Motor neuron (in vitro differentiated cells): Measurements from ENCODE around the gene MACROH2A1. TPM values are rescaled to one million over a fixed set of nuclear protein-coding genes. Genes with fewer than 3 reads are reported as not detected.

ENCODE experiments used
- ATAC-seq, 8 experiments: fragments of 200-7000 bp; cut with Tn5 transposase; replicated peaks in 6 of 8; 2 replicates each; pipeline ENCODE4 v1.8.0; 2021; ENCODE audit warnings: mild to moderate bottlenecking in 8 of 8, moderate library complexity in 8 of 8
- H3K27ac ChIP-seq, 2 donors: fragments of 250-450 bp; sonication (Bioruptor Pico); 2 replicates each; pipeline ENCODE4 v1.9.0; 2021; ENCODE audit warnings: antibody characterized with exemption in 2 of 2, mild to moderate bottlenecking in 2 of 2, moderate library complexity in 1 of 2
- H3K4me1 ChIP-seq, 2 donors: fragments of 250-450 bp; sonication (Bioruptor Pico); replicated peaks in 1 of 2; 2 replicates each; pipeline ENCODE4 v1.6.1; 2021; ENCODE audit warnings: antibody characterized with exemption in 2 of 2, mild to moderate bottlenecking in 2 of 2, moderate library complexity in 1 of 2
- H3K4me3 ChIP-seq, 5 donors: fragments of 250-450 bp; sonication (Bioruptor Pico); 2 replicates each; pipeline ENCODE4 v1.9.0; 2021; ENCODE audit warnings: antibody characterized with exemption in 5 of 5, mild to moderate bottlenecking in 5 of 5, moderate library complexity in 4 of 5
- WGBS, 10 experiments: fragments of 450-650 bp; shearing (Covaris generic); methylation state at CpG; one replicate each; pipeline ENCODE4 v1.0.0; 2022; 5-methylcytosine and 5-hydroxymethylcytosine counted together
- in situ Hi-C, 9 experiments: fragments of 400-800 bp; cut with MboI; loops; one replicate each; pipeline ENCODE4 v1.15.0; 2021; ENCODE audit warnings: low sequenced_read_pairs in 9 of 9, low pct_unique_long_range_greater_than_20kb in 2 of 9; ENCODE audit not compliant: unreplicated experiment in 9 of 9
- total RNA-seq, 8 experiments: library from RNA; unstranded; fragments of 300-600 nt; gene quantifications; 2 replicates each; pipeline versions ENCODE4 v1.2.3 to v1.2.4, GENCODE V29; 2022

Gene MACROH2A1
- total RNA-seq, result 100 to 1,000 TPM in 7 of 8 experiments, 10 to 100 TPM in 1; 69.6 to 273 (median 126) TPM

DNA sequence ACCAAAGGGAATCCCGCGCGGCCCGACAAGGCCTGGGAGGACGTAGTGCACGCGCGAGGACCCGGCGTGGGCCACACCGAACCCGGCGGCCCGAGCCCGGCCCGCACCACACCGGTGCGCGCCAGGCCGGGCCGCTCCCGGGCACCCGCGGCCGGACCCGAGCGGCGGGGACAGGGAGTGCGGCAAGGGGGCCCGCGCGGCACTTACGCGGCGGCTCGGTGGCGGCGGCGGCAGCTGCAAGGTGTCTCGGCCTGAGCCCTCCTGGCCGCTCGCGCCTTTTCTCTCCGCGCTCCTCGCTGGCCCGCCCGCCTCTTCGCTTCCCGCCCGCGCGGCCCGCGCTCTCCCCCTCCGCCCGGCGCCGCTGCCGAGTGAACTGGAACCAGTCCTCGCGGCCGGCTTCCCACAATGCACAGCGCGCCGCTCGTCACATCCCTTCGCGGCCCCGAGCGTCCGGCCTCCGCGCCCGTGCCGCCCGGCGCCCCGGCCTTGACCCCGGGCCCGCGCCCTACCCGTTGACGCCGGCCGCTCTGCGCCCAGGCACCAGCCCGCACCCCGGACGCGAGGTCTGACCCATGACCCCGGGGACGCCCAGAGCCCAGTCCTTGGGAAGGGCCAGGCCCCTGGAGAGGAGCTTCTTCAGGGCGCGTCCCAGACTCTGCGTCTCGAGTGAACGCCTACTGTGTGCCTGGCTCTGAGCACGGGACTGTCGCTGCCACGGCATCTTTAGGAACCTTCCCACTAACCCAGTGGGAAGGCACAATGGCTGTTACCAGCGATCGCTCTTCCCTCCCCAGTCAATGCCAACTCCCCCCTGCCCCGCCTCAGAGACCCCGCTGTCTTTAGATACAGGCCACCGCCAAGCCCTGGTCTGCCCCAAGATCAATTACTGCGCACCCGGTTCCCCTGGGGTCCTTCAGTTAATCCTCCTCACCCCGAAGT, at the start of gene MACROH2A1:
TSS of gene MACROH2A1 (minus strand) at position 377 of the 939 bp plus-strand sequence. CDS start 10,138 bp downstream, outside the sequence.
- H3K4me1 ChIP-seq, result peaks cover 24 to 40% of the 10 kb centered on the region in 2 donors
- in situ Hi-C loops, result no loop called here
- peak; percentile 80 to 93 (median 86) for ATAC-seq
- WGBS, 10 experiments, result 0 to 1% (median 0%) methylated on average over 3 to 30 of the region's 109 CpGs; no CpG with 5 or more reads in 7 of the 10 experiments
- H3K27ac ChIP-seq, result peak within 1 kb of the TSS; percentile 77 to 84
- peak within 1 kb of the TSS; percentile 56 to 90 (median 78) for H3K4me3 ChIP-seq

DNA sequence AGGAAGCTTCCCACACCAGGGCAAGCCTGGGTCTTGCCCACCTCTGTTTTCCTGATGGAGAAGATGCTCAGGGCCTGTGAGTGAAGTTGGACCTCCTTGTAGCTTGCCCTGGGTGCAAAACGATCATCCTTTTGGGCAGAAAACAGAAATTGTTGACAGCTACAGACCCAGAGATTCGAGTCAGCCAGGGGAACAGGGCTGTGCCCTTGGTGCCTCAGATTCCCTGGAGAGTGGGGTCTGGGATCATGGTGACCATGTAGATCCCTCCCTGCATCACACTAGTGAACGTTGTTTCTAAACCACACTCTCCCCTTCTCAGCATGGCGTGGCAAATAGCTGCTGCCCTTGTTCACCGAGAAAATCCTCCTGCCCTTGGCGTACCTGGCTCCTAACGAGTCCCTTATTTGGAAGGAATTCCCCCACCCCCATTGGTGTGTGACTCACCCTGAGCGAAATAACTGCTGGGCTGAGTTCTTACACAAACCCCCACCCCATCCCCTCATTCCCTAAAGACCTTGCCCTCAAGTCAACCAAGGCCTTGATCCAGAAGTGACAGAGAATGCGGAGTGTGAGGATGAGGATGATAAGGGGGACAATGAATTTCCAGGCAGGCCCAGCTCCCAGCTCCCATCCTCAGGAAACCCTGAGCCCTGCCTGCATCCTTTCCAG, 49.2 kb upstream of the MACROH2A1 start:
- WGBS, 10 experiments, result 17 to 64% methylated on average over 1 to 3 of the region's 9 CpGs; no CpG with 5 or more reads in 8 of the 10 experiments
- Histone ChIP-seq H3K4me3 (no peak overlapping the region), H3K4me1 (peaks cover 4 to 10% of the 10 kb centered on the region in 2 donors), H3K27ac (no peak overlapping the region)
- in situ Hi-C loops, result no loop called here
- ATAC-seq, result no peak

GRCh38 chr5:135447298-135447929, 48.4 kb upstream of the MACROH2A1 start, which contains the start of gene DCANP1:
TSS of gene DCANP1 (minus strand) at chr5:135447348. CDS start at chr5:135447108, 240 bp downstream.
- peaks cover 9 to 12% of the 10 kb centered on the region in 2 donors for H3K4me1 ChIP-seq
- no peak for ATAC-seq
- H3K27ac ChIP-seq, result no peak within 1 kb of the TSS
- 60 to 90% (median 67%) methylated on average over 1 to 5 of the region's 5 CpGs; no CpG with 5 or more reads in 3 of the 10 experiments for WGBS, 10 experiments
- H3K4me3 ChIP-seq, result no peak within 1 kb of the TSS
- in situ Hi-C loops, result no loop called here

GRCh38 chr5:135446615-135447014, 47.6 kb upstream of the MACROH2A1 start:
- in situ Hi-C loops, result no loop called here
- no peak for ATAC-seq
- Histone ChIP-seq H3K27ac (no peak overlapping the region), H3K4me3 (no peak overlapping the region), H3K4me1 (peaks cover 9 to 12% of the 10 kb centered on the region in 2 donors)
- 57 to 100% (median 89%) methylated on average over 2 to 4 of the region's 7 CpGs; no CpG with 5 or more reads in 3 of the 10 experiments for WGBS, 10 experiments

DNA sequence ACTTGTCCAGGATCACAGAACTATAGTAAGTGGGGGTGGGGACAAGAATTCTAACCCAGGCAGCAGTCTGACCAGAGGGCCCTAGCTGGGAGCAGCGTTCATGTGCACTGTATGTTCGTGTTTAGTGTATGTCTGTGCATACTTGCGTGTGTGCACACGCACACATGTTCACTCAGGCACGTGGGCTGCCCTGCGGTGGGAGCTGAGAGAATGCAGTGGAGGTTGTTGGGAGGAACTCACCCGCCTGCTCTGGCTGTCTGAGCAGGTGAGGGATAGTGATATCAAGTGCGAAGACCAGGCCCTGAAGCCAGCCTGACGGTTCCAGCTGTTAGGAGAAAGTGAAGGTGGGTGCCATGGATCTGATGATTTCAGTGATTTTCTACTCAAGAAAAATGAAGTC, 47.2 kb upstream of the MACROH2A1 start:
- Histone ChIP-seq H3K4me3 (no peak overlapping the region), H3K27ac (no peak overlapping the region), H3K4me1 (peaks cover 9 to 12% of the 10 kb centered on the region in 2 donors)
- WGBS, 10 experiments, result 68 to 100% (median 87%) methylated on average over 2 to 7 of the region's 9 CpGs; no CpG with 5 or more reads in 4 of the 10 experiments
- ATAC-seq, result no peak
- in situ Hi-C loops, result no loop called here

- in situ Hi-C loops, result no loop called here
- Histone ChIP-seq H3K4me3 (no peak overlapping the region), H3K27ac (no peak overlapping the region), H3K4me1 (peaks cover 9 to 12% of the 10 kb centered on the region in 2 donors)
- WGBS, 10 experiments, result 46 to 100% (median 80%) methylated on average over 1 to 5 of the region's 14 CpGs; no CpG with 5 or more reads in 1 of the 10 experiments
- ATAC-seq, result peak in 1 of 8 experiments; percentile 86
Observed at GRCh38 chr5:135445306-135445985, 46.4 kb upstream of the MACROH2A1 start.

DNA sequence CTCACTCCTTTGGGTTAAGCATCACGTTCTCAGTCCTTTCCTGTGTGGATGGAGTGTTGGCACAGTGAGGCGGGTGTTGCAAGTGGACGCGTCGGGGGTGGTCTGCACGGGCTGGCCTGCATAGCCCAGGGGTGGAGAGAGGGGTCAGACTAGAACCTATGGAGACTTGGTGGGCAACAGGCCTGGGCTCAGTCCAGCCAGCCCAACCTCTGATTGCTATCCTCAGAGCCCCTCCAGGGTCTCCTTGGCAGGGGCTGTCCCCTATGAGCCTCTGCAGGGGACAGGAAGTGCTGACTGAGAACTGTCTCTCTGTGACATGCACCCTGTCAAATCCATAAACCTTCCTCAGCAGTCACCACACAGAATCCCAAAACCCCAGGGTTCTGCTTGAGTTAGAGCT, 45.9 kb upstream of the MACROH2A1 start:
- peaks cover 9 to 12% of the 10 kb centered on the region in 2 donors for H3K4me1 ChIP-seq
- ATAC-seq, result no peak
- 83 to 100% (median 92%) methylated on average over 1 to 5 of the region's 6 CpGs; no CpG with 5 or more reads in 6 of the 10 experiments for WGBS, 10 experiments
- in situ Hi-C loops, result no loop called here
- no peak overlapping the region for H3K4me3 ChIP-seq
- H3K27ac ChIP-seq, result no peak overlapping the region

- H3K4me1 ChIP-seq, result peaks cover 7 to 9% of the 10 kb centered on the region in 2 donors
- in situ Hi-C loops, result no loop called here
- no peak for ATAC-seq
- no peak overlapping the region for H3K27ac ChIP-seq
- no peak overlapping the region for H3K4me3 ChIP-seq
- 46 to 86% (median 80%) methylated on average over 2 to 11 of the region's 13 CpGs; no CpG with 5 or more reads in 6 of the 10 experiments for WGBS, 10 experiments
Observed at GRCh38 chr5:135444360-135444759, 45.3 kb upstream of the MACROH2A1 start.

DNA sequence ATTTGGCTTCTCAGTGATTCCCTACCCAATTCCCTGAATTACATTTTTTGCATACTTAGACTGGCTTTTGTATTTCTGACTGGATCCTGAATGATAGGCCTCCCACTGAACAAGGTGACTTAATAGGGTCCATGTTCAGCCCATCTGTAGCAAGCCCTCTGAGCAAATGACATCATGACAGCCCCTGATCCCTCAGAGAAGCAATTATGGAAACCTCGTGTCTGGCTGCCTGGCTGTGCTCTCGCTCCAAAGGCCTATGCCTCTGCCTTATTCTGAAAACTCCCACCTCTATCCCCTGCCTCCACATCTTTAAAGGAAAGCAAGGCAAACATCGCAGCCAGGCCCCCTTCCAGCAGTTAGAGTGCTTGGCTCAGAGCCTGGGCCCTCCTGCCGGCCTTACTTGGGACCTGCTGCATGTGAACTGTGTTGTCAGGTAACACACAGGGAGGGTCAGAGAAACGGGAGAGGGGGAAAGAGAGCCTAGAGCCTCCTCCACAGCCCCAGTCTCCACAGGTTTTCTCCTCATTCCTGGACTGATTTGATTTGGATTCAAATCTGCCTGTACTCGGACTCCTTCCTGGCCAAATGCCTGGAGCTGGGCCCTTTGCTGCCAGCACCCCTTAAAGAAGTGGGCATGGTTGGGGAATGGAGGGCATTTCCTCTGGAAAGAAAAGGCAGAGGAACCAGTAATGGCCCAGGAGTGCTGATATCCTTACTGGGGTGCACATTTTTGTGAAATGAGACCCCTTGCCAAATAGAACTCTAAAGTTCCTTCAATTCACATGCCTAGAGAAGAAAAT, 44.3 kb upstream of the MACROH2A1 start:
- 43 to 79% (median 63%) methylated on average over 3 to 5 of the region's 6 CpGs; no CpG with 5 or more reads in 5 of the 10 experiments for WGBS, 10 experiments
- Histone ChIP-seq H3K27ac (no peak overlapping the region), H3K4me1 (peaks cover 3 to 7% of the 10 kb centered on the region in 2 donors), H3K4me3 (no peak overlapping the region)
- peak in 5 of 8 experiments; percentile 80 to 92 (median 85) for ATAC-seq
- in situ Hi-C loops, result no loop called here

DNA sequence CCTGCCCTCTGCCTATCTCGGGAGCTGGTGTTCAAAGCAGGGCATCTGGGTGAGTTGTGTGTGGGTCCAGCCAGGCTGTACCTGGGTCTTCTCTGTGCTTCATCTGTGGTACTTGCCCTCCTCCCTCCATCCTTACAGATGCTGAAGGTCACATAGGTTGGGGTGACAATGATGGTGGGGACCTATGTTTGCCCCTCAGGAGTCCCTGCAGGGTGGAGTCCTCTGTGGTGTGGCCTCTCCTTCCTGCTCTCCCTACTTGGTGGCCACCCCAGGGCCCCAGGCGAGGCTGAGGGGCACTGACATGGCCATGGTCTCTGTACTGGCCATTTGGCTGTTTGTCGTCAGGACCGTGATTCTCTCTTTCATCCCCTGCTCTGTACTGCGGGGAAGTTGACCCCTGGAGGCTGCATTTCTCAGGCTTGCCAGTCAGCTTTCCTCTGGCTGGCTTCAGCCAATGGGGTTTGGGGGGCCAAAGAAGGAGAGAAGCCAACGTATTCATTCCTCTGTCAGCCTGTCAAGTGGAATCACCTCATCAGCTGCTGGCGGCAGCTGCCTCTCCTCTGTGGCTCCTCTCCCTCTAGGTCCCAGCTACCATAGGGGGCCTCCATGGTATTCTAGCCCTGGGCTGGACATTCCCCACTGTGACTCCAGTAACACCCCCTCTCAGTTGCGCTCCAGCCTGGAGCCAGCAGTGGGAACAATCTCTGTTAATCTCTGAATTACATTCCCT, 43.6 kb upstream of the MACROH2A1 start:
- WGBS, 10 experiments, result 40 to 100% (median 72%) methylated on average over 1 to 6 of the region's 8 CpGs; no CpG with 5 or more reads in 4 of the 10 experiments
- in situ Hi-C loops, result no loop called here
- H3K27ac ChIP-seq, result no peak overlapping the region
- no peak overlapping the region for H3K4me3 ChIP-seq
- peak in 6 of 8 experiments; percentile 10 to 33 (median 24) for ATAC-seq
- H3K4me1 ChIP-seq, result peaks cover 3 to 10% of the 10 kb centered on the region in 2 donors

DNA sequence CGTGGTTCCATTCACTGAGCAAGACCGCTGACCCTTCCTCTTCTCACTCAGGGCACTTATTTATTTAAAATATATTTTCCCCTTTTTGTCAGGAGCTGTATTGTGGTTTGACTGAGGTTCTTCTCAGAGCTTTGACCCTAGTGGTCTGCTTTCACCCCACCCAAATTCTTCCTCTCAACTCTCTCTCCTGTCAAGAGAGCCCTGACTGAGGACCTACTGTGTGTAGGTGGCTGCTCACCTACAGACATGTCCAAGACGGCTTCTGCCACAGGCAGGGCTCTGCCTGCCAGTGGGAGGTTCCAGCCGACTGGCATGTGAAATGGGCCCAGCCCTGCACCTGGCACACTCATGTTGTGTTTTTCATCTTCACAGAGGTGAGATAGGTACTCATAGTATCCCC, 42.9 kb upstream of the MACROH2A1 start:
- WGBS, 10 experiments, result 20 to 100% (median 88%) methylated on average over 1 to 2 of the region's 4 CpGs; no CpG with 5 or more reads in 3 of the 10 experiments

More for the DNA sequence above, 42.9 kb upstream of the MACROH2A1 start:
- Histone ChIP-seq H3K27ac (no peak overlapping the region), H3K4me3 (no peak overlapping the region), H3K4me1 (peaks cover 8 to 16% of the 10 kb centered on the region in 2 donors)
- in situ Hi-C loops, result no loop called here
- ATAC-seq, result no peak
